Measurements from ENCODE around the gene TMEM179.

DNA sequence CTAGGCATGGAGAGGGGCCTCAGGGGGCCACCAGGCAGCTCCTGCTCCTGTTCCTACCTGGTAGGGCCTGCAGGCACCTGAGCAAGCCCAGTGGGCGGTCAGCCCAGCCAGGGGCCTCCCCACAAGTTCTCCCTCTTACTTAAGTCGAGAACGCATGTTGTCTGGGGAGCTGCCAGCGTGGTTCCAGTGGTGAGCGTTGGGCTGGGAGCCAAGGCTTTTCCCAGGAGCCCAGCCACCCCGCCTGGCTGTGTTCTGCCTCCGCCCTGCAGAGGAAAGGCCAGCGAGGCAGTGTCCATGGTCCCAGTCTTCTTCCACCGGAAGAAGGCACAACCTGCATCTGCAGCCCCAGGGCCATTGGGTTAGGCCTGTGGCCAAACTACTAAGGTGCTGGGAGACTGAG lies 23.6 kb downstream of the TMEM179 start:
- TF ChIP-seq, protein P1, sequence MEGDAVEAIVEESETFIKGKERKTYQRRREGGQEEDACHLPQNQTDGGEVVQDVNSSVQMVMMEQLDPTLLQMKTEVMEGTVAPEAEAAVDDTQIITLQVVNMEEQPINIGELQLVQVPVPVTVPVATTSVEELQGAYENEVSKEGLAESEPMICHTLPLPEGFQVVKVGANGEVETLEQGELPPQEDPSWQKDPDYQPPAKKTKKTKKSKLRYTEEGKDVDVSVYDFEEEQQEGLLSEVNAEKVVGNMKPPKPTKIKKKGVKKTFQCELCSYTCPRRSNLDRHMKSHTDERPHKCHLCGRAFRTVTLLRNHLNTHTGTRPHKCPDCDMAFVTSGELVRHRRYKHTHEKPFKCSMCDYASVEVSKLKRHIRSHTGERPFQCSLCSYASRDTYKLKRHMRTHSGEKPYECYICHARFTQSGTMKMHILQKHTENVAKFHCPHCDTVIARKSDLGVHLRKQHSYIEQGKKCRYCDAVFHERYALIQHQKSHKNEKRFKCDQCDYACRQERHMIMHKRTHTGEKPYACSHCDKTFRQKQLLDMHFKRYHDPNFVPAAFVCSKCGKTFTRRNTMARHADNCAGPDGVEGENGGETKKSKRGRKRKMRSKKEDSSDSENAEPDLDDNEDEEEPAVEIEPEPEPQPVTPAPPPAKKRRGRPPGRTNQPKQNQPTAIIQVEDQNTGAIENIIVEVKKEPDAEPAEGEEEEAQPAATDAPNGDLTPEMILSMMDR (IDR thresholded peaks at IDR 0.05; ENCODE audit: extremely low read depth in 1 of 2, insufficient read depth in 1 of 2, low read depth in 1 of 2, low read length in 2 of 2): no peak
- TF ChIP-seq, protein P2, sequence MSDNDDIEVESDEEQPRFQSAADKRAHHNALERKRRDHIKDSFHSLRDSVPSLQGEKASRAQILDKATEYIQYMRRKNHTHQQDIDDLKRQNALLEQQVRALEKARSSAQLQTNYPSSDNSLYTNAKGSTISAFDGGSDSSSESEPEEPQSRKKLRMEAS (IDR thresholded peaks at IDR 0.05; ENCODE audit: insufficient read depth, insufficient read length): no peak

Data from endothelial cell of umbilical vein (primary cell).